Amniotic stem cell (primary cell): ENCODE results near the gene IFNA8.
"Not testable (repeated sequence)": the region's sequence is repeated elsewhere in the genome, so short reads cannot be mapped to it uniquely, and the experiment has no call there.

Source experiments
- DNase-seq: peaks from one replicate; lab custom pipeline; 2025; lab: John Stamatoyannopoulos, UW

The IFNA8 gene

GRCh38 chr9:21429191-21429590 lies 20.3 kb downstream of the IFNA8 start:
- DNase-seq, result no peak

GRCh38 chr9:21432672-21433425 lies 23.9 kb downstream of the IFNA8 start:
- no peak for DNase-seq

GRCh38 chr9:21434202-21435014 lies 25.5 kb downstream of the IFNA8 start:
- DNase-seq, result peak; percentile 45

- not testable (repeated sequence) for DNase-seq
These were observed 26.1 kb downstream of the IFNA8 start for GRCh38 chr9:21435015-21435383.

GRCh38 chr9:21440139-21440538 lies 31.2 kb downstream of the IFNA8 start, which contains the start of gene IFNA1:
IFNA1 (plus strand) TSS chr9:21440439; CDS start chr9:21440508, 69 bp downstream.
- DNase-seq, result no peak

GRCh38 chr9:21443849-21444625 lies 35.1 kb downstream of the IFNA8 start:
- no peak for DNase-seq

GRCh38 chr9:21449312-21449711 lies 40.4 kb downstream of the IFNA8 start:
- not testable (repeated sequence) for DNase-seq

GRCh38 chr9:21450733-21451394 lies 41.9 kb downstream of the IFNA8 start:
- DNase-seq, result no peak

GRCh38 chr9:21452681-21453080 lies 43.8 kb downstream of the IFNA8 start:
- DNase-seq, result no peak

GRCh38 chr9:21454149-21454548 lies 45.2 kb downstream of the IFNA8 start:
- DNase-seq, result no peak

- DNase-seq, result no peak
These were observed 46.4 kb downstream of the IFNA8 start for GRCh38 chr9:21455320-21455719.
